D721Med (cell line): ENCODE data around the gene MRPL36.

Source experiments
- DNase-seq: peaks from one replicate; pipeline ENCODE4 v3.0.0; 2011; ENCODE audit warnings: low spot score; ENCODE audit not compliant: insufficient read length
- FAIRE-seq: peaks from 2 replicates; lab custom pipeline; 2011; peaks lifted over from hg19 to GRCh38; lab: Jason Lieb, UNC
- CTCF ChIP-seq: IDR thresholded peaks from 2 replicates; pipeline ENCODE4 v1.5.1; 2012; ENCODE audit warnings: mild to moderate bottlenecking, control low read depth; ENCODE audit not compliant: insufficient read depth; ENCODE audit errors: missing control alignments

The MRPL36 gene

GRCh38 chr5:1831257-1831656, 31.6 kb upstream of the MRPL36 start:
- no peak for TF ChIP-seq CTCF
- DNase-seq: no peak
- FAIRE-seq: no peak

- DNase-seq (no peak), FAIRE-seq (no peak)
- TF ChIP-seq CTCF: no peak
These were observed 31.1 kb upstream of the MRPL36 start for GRCh38 chr5:1830571-1831228.

GRCh38 chr5:1827886-1828397, 28.3 kb upstream of the MRPL36 start:
- no peak for TF ChIP-seq CTCF
- FAIRE-seq: no peak
- DNase-seq: no peak

GRCh38 chr5:1827025-1827885, 27.6 kb upstream of the MRPL36 start:
- DNase-seq (no peak), FAIRE-seq (no peak)
- TF ChIP-seq CTCF: no peak

GRCh38 chr5:1826235-1826980, 26.8 kb upstream of the MRPL36 start:
- DNase-seq: no peak
- no peak for FAIRE-seq

More at GRCh38 chr5:1826235-1826980, 26.8 kb upstream of the MRPL36 start:
- no peak for TF ChIP-seq CTCF
